ENCODE data around the gene NR1I3. TPM values are rescaled to one million over a fixed set of nuclear protein-coding genes. Genes with fewer than 3 reads are reported as not detected.

Gene NR1I3
- total and polyA plus RNA-seq, 2 of the 13 experiments (the other 11 are each of a cell fraction or from before 2014, with no cell fraction given) = 0.62 to 0.95 TPM

DNA sequence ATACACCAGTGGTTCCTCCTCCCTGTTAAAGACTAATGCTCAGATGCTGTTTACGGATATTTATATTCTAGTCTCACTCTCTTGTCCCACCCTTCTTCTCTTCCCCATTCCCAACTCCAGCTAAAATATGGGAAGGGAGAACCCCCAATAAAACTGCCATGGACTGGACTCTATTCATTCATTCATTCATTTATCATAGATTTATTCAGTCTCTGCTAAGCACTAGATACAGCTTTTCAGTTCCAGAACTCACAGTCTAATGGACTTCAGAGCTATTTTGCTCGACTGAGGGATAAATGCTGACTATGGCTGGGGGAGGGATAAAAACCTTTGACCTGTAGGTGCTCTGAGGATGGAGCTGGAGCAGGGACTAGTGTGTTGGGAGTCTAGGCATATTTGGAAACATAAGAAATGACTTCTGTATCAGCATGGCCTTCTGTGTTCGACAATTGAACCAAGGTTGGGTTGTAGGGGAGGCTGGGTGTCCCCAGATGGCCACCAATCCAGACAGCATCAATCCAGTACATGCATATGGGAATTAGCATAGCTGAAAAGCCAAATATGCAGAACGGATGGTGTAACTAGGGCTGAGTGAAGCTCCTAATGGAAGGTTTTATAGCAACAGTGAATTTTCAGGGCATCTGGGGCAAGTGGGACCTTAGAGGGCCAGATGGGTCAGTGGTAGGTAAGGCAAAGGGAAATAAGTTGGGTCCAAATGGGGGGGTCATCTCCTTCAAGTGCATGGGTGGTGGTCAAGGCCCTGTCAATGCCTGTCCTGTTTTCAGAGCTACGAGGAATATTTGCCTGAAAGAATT lies 18.7 kb downstream of the NR1I3 start (continued):
- 0 out of 2 replicates have a peak, but pooled peaks have one; percentile 23 for TF ChIP-seq TP53 (CRISPR knock-in tag; conservative IDR thresholded peaks at IDR 0.05)
- TF ChIP-seq, protein P1, sequence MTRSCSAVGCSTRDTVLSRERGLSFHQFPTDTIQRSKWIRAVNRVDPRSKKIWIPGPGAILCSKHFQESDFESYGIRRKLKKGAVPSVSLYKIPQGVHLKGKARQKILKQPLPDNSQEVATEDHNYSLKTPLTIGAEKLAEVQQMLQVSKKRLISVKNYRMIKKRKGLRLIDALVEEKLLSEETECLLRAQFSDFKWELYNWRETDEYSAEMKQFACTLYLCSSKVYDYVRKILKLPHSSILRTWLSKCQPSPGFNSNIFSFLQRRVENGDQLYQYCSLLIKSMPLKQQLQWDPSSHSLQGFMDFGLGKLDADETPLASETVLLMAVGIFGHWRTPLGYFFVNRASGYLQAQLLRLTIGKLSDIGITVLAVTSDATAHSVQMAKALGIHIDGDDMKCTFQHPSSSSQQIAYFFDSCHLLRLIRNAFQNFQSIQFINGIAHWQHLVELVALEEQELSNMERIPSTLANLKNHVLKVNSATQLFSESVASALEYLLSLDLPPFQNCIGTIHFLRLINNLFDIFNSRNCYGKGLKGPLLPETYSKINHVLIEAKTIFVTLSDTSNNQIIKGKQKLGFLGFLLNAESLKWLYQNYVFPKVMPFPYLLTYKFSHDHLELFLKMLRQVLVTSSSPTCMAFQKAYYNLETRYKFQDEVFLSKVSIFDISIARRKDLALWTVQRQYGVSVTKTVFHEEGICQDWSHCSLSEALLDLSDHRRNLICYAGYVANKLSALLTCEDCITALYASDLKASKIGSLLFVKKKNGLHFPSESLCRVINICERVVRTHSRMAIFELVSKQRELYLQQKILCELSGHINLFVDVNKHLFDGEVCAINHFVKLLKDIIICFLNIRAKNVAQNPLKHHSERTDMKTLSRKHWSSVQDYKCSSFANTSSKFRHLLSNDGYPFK (CRISPR knock-in tag; IDR thresholded peaks at IDR 0.05; ENCODE audit: borderline replicate concordance) = no peak
- TF ChIP-seq, protein P2, sequence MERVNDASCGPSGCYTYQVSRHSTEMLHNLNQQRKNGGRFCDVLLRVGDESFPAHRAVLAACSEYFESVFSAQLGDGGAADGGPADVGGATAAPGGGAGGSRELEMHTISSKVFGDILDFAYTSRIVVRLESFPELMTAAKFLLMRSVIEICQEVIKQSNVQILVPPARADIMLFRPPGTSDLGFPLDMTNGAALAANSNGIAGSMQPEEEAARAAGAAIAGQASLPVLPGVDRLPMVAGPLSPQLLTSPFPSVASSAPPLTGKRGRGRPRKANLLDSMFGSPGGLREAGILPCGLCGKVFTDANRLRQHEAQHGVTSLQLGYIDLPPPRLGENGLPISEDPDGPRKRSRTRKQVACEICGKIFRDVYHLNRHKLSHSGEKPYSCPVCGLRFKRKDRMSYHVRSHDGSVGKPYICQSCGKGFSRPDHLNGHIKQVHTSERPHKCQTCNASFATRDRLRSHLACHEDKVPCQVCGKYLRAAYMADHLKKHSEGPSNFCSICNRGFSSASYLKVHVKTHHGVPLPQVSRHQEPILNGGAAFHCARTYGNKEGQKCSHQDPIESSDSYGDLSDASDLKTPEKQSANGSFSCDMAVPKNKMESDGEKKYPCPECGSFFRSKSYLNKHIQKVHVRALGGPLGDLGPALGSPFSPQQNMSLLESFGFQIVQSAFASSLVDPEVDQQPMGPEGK (CRISPR knock-in tag; IDR thresholded peaks at IDR 0.05) = peak; percentile 2
- TF ChIP-seq MIER2 (CRISPR knock-in tag; IDR thresholded peaks at IDR 0.05) = no peak
- TF ChIP-seq, protein P3, sequence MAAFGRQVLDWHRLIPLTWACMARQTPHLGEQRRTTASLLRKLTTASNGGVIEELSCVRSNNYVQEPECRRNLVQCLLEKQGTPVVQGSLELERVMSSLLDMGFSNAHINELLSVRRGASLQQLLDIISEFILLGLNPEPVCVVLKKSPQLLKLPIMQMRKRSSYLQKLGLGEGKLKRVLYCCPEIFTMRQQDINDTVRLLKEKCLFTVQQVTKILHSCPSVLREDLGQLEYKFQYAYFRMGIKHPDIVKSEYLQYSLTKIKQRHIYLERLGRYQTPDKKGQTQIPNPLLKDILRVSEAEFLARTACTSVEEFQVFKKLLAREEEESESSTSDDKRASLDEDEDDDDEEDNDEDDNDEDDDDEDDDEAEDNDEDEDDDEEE (CRISPR knock-in tag; IDR thresholded peaks at IDR 0.05) = no peak
- TF ChIP-seq SALL2 (CRISPR knock-in tag; IDR thresholded peaks at IDR 0.05) = 0 out of 2 replicates have a peak, but pooled peaks have one; percentile 41
- TF ChIP-seq HIVEP1 (CRISPR knock-in tag; IDR thresholded peaks at IDR 0.05) = no peak
- TF ChIP-seq ZNF510 (CRISPR knock-in tag; IDR thresholded peaks at IDR 0.05; ENCODE audit: low read depth) = peak; percentile 76; the same call in 1 of the 2 replicates
- TF ChIP-seq SP4 (CRISPR knock-in tag; IDR thresholded peaks at IDR 0.05) = 0 out of 2 replicates have a peak, but pooled peaks have one; percentile 9
- TF ChIP-seq MTF1 (CRISPR knock-in tag; IDR thresholded peaks at IDR 0.05) = peak; percentile 17; the same call in 1 of the 2 replicates
- TF ChIP-seq ZNF589 (CRISPR knock-in tag; conservative IDR thresholded peaks at IDR 0.05) = 0 out of 2 replicates have a peak, but pooled peaks have one; percentile 63
- TF ChIP-seq ZNF367 (CRISPR knock-in tag; IDR thresholded peaks at IDR 0.05; ENCODE audit: borderline replicate concordance) = no peak
- TF ChIP-seq ZFP1 (CRISPR knock-in tag; IDR thresholded peaks at IDR 0.05) = no peak
- TF ChIP-seq SMYD3 (CRISPR knock-in tag; IDR thresholded peaks at IDR 0.05) = 0 out of 2 replicates have a peak, but pooled peaks have one; percentile 19
- TF ChIP-seq TCF12 (IDR thresholded peaks at IDR 0.05) = no peak
- TF ChIP-seq TCF12 (CRISPR knock-in tag; IDR thresholded peaks at IDR 0.05) = no peak
- TF ChIP-seq ZNF326 (CRISPR knock-in tag; IDR thresholded peaks at IDR 0.05; ENCODE audit: borderline replicate concordance) = peak; percentile 79; the same call in 1 of the 2 replicates
- TF ChIP-seq, protein P4, sequence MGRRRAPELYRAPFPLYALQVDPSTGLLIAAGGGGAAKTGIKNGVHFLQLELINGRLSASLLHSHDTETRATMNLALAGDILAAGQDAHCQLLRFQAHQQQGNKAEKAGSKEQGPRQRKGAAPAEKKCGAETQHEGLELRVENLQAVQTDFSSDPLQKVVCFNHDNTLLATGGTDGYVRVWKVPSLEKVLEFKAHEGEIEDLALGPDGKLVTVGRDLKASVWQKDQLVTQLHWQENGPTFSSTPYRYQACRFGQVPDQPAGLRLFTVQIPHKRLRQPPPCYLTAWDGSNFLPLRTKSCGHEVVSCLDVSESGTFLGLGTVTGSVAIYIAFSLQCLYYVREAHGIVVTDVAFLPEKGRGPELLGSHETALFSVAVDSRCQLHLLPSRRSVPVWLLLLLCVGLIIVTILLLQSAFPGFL (CRISPR knock-in tag; IDR thresholded peaks at IDR 0.05) = no peak
- peak; percentile 79 for TF ChIP-seq POLR2G (IDR thresholded peaks at IDR 0.05; ENCODE audit: low read depth, low read length)
- TF ChIP-seq, protein P5, sequence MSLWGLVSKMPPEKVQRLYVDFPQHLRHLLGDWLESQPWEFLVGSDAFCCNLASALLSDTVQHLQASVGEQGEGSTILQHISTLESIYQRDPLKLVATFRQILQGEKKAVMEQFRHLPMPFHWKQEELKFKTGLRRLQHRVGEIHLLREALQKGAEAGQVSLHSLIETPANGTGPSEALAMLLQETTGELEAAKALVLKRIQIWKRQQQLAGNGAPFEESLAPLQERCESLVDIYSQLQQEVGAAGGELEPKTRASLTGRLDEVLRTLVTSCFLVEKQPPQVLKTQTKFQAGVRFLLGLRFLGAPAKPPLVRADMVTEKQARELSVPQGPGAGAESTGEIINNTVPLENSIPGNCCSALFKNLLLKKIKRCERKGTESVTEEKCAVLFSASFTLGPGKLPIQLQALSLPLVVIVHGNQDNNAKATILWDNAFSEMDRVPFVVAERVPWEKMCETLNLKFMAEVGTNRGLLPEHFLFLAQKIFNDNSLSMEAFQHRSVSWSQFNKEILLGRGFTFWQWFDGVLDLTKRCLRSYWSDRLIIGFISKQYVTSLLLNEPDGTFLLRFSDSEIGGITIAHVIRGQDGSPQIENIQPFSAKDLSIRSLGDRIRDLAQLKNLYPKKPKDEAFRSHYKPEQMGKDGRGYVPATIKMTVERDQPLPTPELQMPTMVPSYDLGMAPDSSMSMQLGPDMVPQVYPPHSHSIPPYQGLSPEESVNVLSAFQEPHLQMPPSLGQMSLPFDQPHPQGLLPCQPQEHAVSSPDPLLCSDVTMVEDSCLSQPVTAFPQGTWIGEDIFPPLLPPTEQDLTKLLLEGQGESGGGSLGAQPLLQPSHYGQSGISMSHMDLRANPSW (CRISPR knock-in tag; IDR thresholded peaks at IDR 0.05; ENCODE audit: borderline replicate concordance) = no peak
